HK-2 (cell line): ENCODE results near the gene TRIO.

Experiments used
- DNase-seq: peaks from one replicate; pipeline ENCODE4 v3.0.0-alpha.2; 2018; ENCODE audit not compliant: unreplicated experiment

The TRIO gene

GRCh38 chr5:14328144-14328543, 185.0 kb downstream of the TRIO start:
- DNase-seq: no peak

GRCh38 chr5:14330291-14330690, 187.1 kb downstream of the TRIO start:
- DNase-seq: no peak

- no peak for DNase-seq
These were observed 187.7 kb downstream of the TRIO start for GRCh38 chr5:14330729-14331385.

- DNase-seq: no peak
These were observed 188.2 kb downstream of the TRIO start for GRCh38 chr5:14331386-14331781.

- DNase-seq: no peak
These were observed 189.0 kb downstream of the TRIO start for GRCh38 chr5:14332038-14332631.

GRCh38 chr5:14332746-14333145, 189.6 kb downstream of the TRIO start:
- DNase-seq: no peak

- no peak for DNase-seq
These were observed 194.5 kb downstream of the TRIO start for GRCh38 chr5:14337593-14337992.

GRCh38 chr5:14339468-14339867, 196.3 kb downstream of the TRIO start:
- DNase-seq: no peak

GRCh38 chr5:14341571-14342230, 198.6 kb downstream of the TRIO start:
- DNase-seq: no peak

GRCh38 chr5:14342306-14342705, 199.2 kb downstream of the TRIO start:
- DNase-seq: peak; percentile 35

GRCh38 chr5:14343376-14343775, 200.2 kb downstream of the TRIO start:
- DNase-seq: no peak

- no peak for DNase-seq
These were observed 204.4 kb downstream of the TRIO start for GRCh38 chr5:14347522-14347921.

- DNase-seq: no peak
These were observed 205.0 kb downstream of the TRIO start for GRCh38 chr5:14348142-14348541.

- no peak for DNase-seq
These were observed 205.9 kb downstream of the TRIO start for GRCh38 chr5:14349029-14349428.

- no peak for DNase-seq
These were observed 208.0 kb downstream of the TRIO start for GRCh38 chr5:14351086-14351661.

- DNase-seq: peak; percentile 50
These were observed 208.9 kb downstream of the TRIO start for GRCh38 chr5:14351845-14352712.

- DNase-seq: no peak
These were observed 210.8 kb downstream of the TRIO start for GRCh38 chr5:14353726-14354474.

- no peak for DNase-seq
These were observed 212.2 kb downstream of the TRIO start for GRCh38 chr5:14355391-14355790.

- DNase-seq: no peak
These were observed 213.2 kb downstream of the TRIO start for GRCh38 chr5:14356305-14356704.

- no peak for DNase-seq
These were observed 214.3 kb downstream of the TRIO start for GRCh38 chr5:14357441-14357840.

- DNase-seq: no peak
These were observed 214.7 kb downstream of the TRIO start for GRCh38 chr5:14357851-14358250.
